Measurements from ENCODE around the gene FBXO42.
A peak's percentile ranks its signal among the peaks of the same experiment; 100 is the strongest.

- TF ChIP-seq CTCF (IDR thresholded peaks at IDR 0.05; ENCODE audit: control extremely low read depth in 1 of 3, insufficient read depth in 1 of 3, low read depth in 1 of 3, low read length in 3 of 3) (peak; percentile 31 to 60 (median 48)), KDM5A (IDR thresholded peaks at IDR 0.05; ENCODE audit: low read length) (no peak), EP300 (IDR thresholded peaks at IDR 0.05; ENCODE audit: borderline replicate concordance in 1 of 2, low read depth in 2 of 2, low read length in 2 of 2) (peak in 1 of 2 experiments; percentile 16; a peak in 1 of 3 replicates), CREB1 (IDR thresholded peaks at IDR 0.05) (peak; percentile 84), BACH1 (IDR thresholded peaks at IDR 0.05; ENCODE audit: low read length) (peak; percentile 66)
These were observed at the start of gene FBXO42 for GRCh38 chr1:16351994-16352841.
